Kidney (tissue), 14 donors: ENCODE data around the gene DIPK1B. TPM values are rescaled to one million over a fixed set of nuclear protein-coding genes. Genes with fewer than 3 reads are reported as not detected.

Experiments used
- DNase-seq, 5 donors: peaks; one replicate each; pipeline ENCODE4 v3.0.0-alpha.2; 2013 to 2020
- FAIRE-seq: peaks from 2 replicates; lab custom pipeline; 2012; peaks lifted over from hg19 to GRCh38; lab: Jason Lieb, UNC
- H3K27ac ChIP-seq, 2 donors: one replicate each; pipeline ENCODE4 v1.7.0; 2013; ENCODE audit warnings: low read depth in 2 of 2, low read length in 2 of 2, inconsistent platforms in 1 of 2
- H3K27me3 ChIP-seq: one replicate; pipeline ENCODE4 v1.7.1; 2013; ENCODE audit warnings: low read length, inconsistent platforms; ENCODE audit not compliant: control insufficient read depth, insufficient read depth
- H3K36me3 ChIP-seq, 3 donors: one replicate each; pipeline versions ENCODE4 v1.7.0 to v1.7.1; 2013; ENCODE audit warnings: low read length in 3 of 3, control low read depth in 1 of 3, inconsistent platforms in 1 of 3; ENCODE audit not compliant: insufficient read depth in 3 of 3, control insufficient read depth in 2 of 3
- H3K4me1 ChIP-seq, 3 donors: one replicate each; pipeline versions ENCODE4 v1.7.0 to v1.7.1; 2013; ENCODE audit warnings: low read length in 3 of 3, inconsistent platforms in 1 of 3, low read depth in 1 of 3; ENCODE audit not compliant: control insufficient read depth in 2 of 3, insufficient read depth in 2 of 3
- H3K4me3 ChIP-seq, 3 donors: one replicate each; pipeline versions ENCODE4 v1.7.0 to v1.8.1; 2013; ENCODE audit warnings: low read length in 3 of 3, control low read depth in 1 of 3, inconsistent platforms in 1 of 3
- H3K9ac ChIP-seq, 3 donors: one replicate each; pipeline versions ENCODE4 v1.7.0 to v1.7.1; 2013; ENCODE audit warnings: low read length in 3 of 3, control low read depth in 1 of 3, inconsistent platforms in 1 of 3
- H3K9me3 ChIP-seq, 3 donors: one replicate each; pipeline versions ENCODE4 v1.7.0 to v1.7.1; 2013; ENCODE audit warnings: low read length in 3 of 3, control low read depth in 1 of 3, inconsistent platforms in 1 of 3; ENCODE audit not compliant: control insufficient read depth in 2 of 3, insufficient read depth in 1 of 3
- CTCF ChIP-seq: IDR thresholded peaks from 3 replicates; pipeline ENCODE4 v1.5.1; 2012; ENCODE audit warnings: mild to moderate bottlenecking, moderate library complexity, borderline replicate concordance; ENCODE audit not compliant: insufficient read depth; ENCODE audit errors: extremely low read depth
- intact Hi-C: fragments of 100-400 bp; cut with DNase I; formaldehyde crosslinking; loops from one replicate; pipeline ENCODE4 v1.11.1; 2022
- polyA plus RNA-seq: library from polyadenylated mRNA; stranded (reverse); fragments of 350-450 nt; fragmentation: Illumina TruSeq; extraction: RNeasy Lipid Tissue Mini Kit (QIAGEN cat#74804); gene quantifications from one replicate; pipeline ENCODE4 v1.2.3, GENCODE V29; 2014; ENCODE audit warnings: low read depth, low replicate concordance; ENCODE audit not compliant: insufficient read depth
- total RNA-seq: library from RNA; stranded (reverse); fragmentation: NEBNext Ultra II Directional; extraction: Animal tissue kit (Norgen Biotek cat#: 25700); gene quantifications from one replicate; pipeline ENCODE4 v1.2.1, GENCODE V29; 2021
- donor health status: control.
- donor health status: control.
- donor health status: control.
- donor health status: control.
- donor health status: control.
- donor health status: DM: yes; HTN: yes; CAD: no.
- donor health status: Normal renal cell carcinoma (clear cell type).

DIPK1B gene
- total and polyA plus RNA-seq, 2 donors from 2014 or later: 7.5 to 22.6 TPM

- no peak for FAIRE-seq
Observed at GRCh38 chr9:136735812-136736480, 23.6 kb downstream of the DIPK1B start.

GRCh38 chr9:136738960-136739359 lies 26.6 kb downstream of the DIPK1B start:
- intact Hi-C loops: no loop called here
- no peak overlapping the region for H3K4me3 ChIP-seq
- no peak overlapping the region for H3K9ac ChIP-seq
- TF ChIP-seq CTCF: no peak
- H3K27ac ChIP-seq: no peak overlapping the region
- H3K4me1 ChIP-seq: peaks cover 0 to 16% (median 4%) of the 10 kb centered on the region in 3 donors
- H3K27me3 ChIP-seq: no peaks in the 10 kb centered on the region
- H3K36me3 ChIP-seq: no peaks in the 10 kb centered on the region
- DNase-seq (no peak), FAIRE-seq (no peak)
- no peaks in the 10 kb centered on the region for H3K9me3 ChIP-seq

More at GRCh38 chr9:136735812-136736480, 23.6 kb downstream of the DIPK1B start:
- Histone ChIP-seq H3K4me1 (peaks cover 0 to 3% (median 0%) of the 10 kb centered on the region in 3 donors), H3K9ac (no peak overlapping the region), H3K4me3 (no peak overlapping the region), H3K27ac (no peak overlapping the region), H3K36me3 (no peaks in the 10 kb centered on the region), H3K27me3 (no peaks in the 10 kb centered on the region), H3K9me3 (no peaks in the 10 kb centered on the region)
- peak in 1 of 5 donors; percentile 68 for DNase-seq
- no peak for TF ChIP-seq CTCF
- intact Hi-C loops: no loop called here

- no peak overlapping the region for H3K4me3 ChIP-seq
- no peak for FAIRE-seq
- intact Hi-C loops: no loop called here
- TF ChIP-seq CTCF: no peak
- H3K9me3 ChIP-seq: no peaks in the 10 kb centered on the region
- no peak overlapping the region for H3K9ac ChIP-seq
- no peak overlapping the region for H3K27ac ChIP-seq
- no peaks in the 10 kb centered on the region for H3K36me3 ChIP-seq
- H3K4me1 ChIP-seq: peaks cover 0 to 16% (median 4%) of the 10 kb centered on the region in 3 donors
- DNase-seq: no peak
- H3K27me3 ChIP-seq: no peaks in the 10 kb centered on the region
Observed at GRCh38 chr9:136739509-136739908, 27.1 kb downstream of the DIPK1B start.
